Measurements from ENCODE around the gene LHFPL2. TPM values are rescaled to one million over a fixed set of nuclear protein-coding genes. Genes with fewer than 3 reads are reported as not detected.

Gene LHFPL2
- total RNA-seq, 1 donor from 2014 or later, result 31.2 TPM

- peak; percentile 43 to 70 for DNase-seq (ENCODE audit: low read depth in 2 of 2)
These were observed 51.3 kb downstream of the LHFPL2 start for GRCh38 chr5:78597068-78597973.

- no peak for DNase-seq (ENCODE audit: low read depth in 2 of 2)
These were observed 53.1 kb downstream of the LHFPL2 start for GRCh38 chr5:78595458-78595921.

GRCh38 chr5:78594610-78595457, 53.7 kb downstream of the LHFPL2 start:
- DNase-seq (ENCODE audit: low read depth in 2 of 2), result peak; percentile 92 to 99

- no peak for DNase-seq (ENCODE audit: low read depth in 2 of 2)
These were observed 54.6 kb downstream of the LHFPL2 start for GRCh38 chr5:78594021-78594420.

- DNase-seq (ENCODE audit: low read depth in 2 of 2), result no peak
These were observed 55.1 kb downstream of the LHFPL2 start for GRCh38 chr5:78593465-78593864.

- DNase-seq (ENCODE audit: low read depth in 2 of 2), result no peak
These were observed 55.7 kb downstream of the LHFPL2 start for GRCh38 chr5:78592735-78593386.

GRCh38 chr5:78591972-78592700, 56.4 kb downstream of the LHFPL2 start:
- DNase-seq (ENCODE audit: low read depth in 2 of 2), result peak in 1 of 2 donors; percentile 61

- peak in 1 of 2 donors; percentile 75 for DNase-seq (ENCODE audit: low read depth in 2 of 2)
These were observed 57.4 kb downstream of the LHFPL2 start for GRCh38 chr5:78591138-78591612.

- DNase-seq (ENCODE audit: low read depth in 2 of 2), result no peak
These were observed 58.6 kb downstream of the LHFPL2 start for GRCh38 chr5:78589923-78590322.

- no peak for DNase-seq (ENCODE audit: low read depth in 2 of 2)
These were observed 60.1 kb downstream of the LHFPL2 start for GRCh38 chr5:78588507-78588906.

- peak in 1 of 2 donors; percentile 56 for DNase-seq (ENCODE audit: low read depth in 2 of 2)
These were observed 60.7 kb downstream of the LHFPL2 start for GRCh38 chr5:78587775-78588291.

GRCh38 chr5:78587081-78587774, 61.3 kb downstream of the LHFPL2 start:
- DNase-seq (ENCODE audit: low read depth in 2 of 2), result peak in 1 of 2 donors; percentile 31

GRCh38 chr5:78586251-78586650, 62.3 kb downstream of the LHFPL2 start:
- peak in 1 of 2 donors; percentile 97 for DNase-seq (ENCODE audit: low read depth in 2 of 2)

- DNase-seq (ENCODE audit: low read depth in 2 of 2), result no peak
These were observed 70.6 kb downstream of the LHFPL2 start for GRCh38 chr5:78578015-78578414.

GRCh38 chr5:78577071-78577807, 71.3 kb downstream of the LHFPL2 start:
- no peak for DNase-seq (ENCODE audit: low read depth in 2 of 2)

- no peak for DNase-seq (ENCODE audit: low read depth in 2 of 2)
These were observed 72.2 kb downstream of the LHFPL2 start for GRCh38 chr5:78576376-78576775.

GRCh38 chr5:78574731-78575161, 73.8 kb downstream of the LHFPL2 start:
- peak; percentile 53 to 73 for DNase-seq (ENCODE audit: low read depth in 2 of 2)

- DNase-seq (ENCODE audit: low read depth in 2 of 2), result no peak
These were observed 74.4 kb downstream of the LHFPL2 start for GRCh38 chr5:78574131-78574673.

- DNase-seq (ENCODE audit: low read depth in 2 of 2), result no peak
These were observed 75.3 kb downstream of the LHFPL2 start for GRCh38 chr5:78573318-78573717.

Data from lung microvascular endothelial cell (primary cell).